Endothelial cell of umbilical vein (primary cell): Measurements from ENCODE around the gene IL6ST. TPM values are rescaled to one million over a fixed set of nuclear protein-coding genes. Genes with fewer than 3 reads are reported as not detected.

Source experiments
- BruUV-seq: library from RNA; stranded (reverse); fragments of 400-500 nt; replicated peaks from 2 replicates; lab custom pipeline; 2021; lab: Mats Ljungman, UMichigan
- CTCF ChIA-PET: fragments of 300-600, 350-600 bp; sonication (Branson Sonifier 250); formaldehyde crosslinking; loops from one replicate; lab custom pipeline; 2021; ENCODE audit warnings: antibody characterized with exemption, inconsistent platforms; lab: Charles Lee
- POLR2A ChIA-PET: fragments of 300-600, 350-600 bp; sonication (Branson Sonifier 250); formaldehyde crosslinking; loops from one replicate; lab custom pipeline; 2021; ENCODE audit warnings: antibody characterized with exemption, inconsistent platforms; lab: Charles Lee
- DNase-seq: peaks from one replicate; pipeline ENCODE4 v3.0.0-alpha.2; 2011; ENCODE audit warnings: low read depth, low spot score
- FAIRE-seq: peaks from 2 replicates; lab custom pipeline; 2011; peaks lifted over from hg19 to GRCh38; lab: Jason Lieb, UNC
- H2AFZ ChIP-seq: 2 replicates; pipeline ENCODE4 v1.6.0; 2012; ENCODE audit warnings: low read depth, low read length, control low read depth, inconsistent platforms
- H3K27ac ChIP-seq: 2 replicates; pipeline ENCODE4 v1.5.1; 2011; ENCODE audit warnings: low read depth, mild to moderate bottlenecking, control low read depth, low read length, moderate library complexity; ENCODE audit not compliant: insufficient read depth
- H3K27me3 ChIP-seq, 2 experiments: 2 replicates each; pipeline versions ENCODE4 v1.6.0 to v1.6.1; 2011; ENCODE audit warnings: low read length in 2 of 2, mixed read lengths in 1 of 2; ENCODE audit not compliant: control insufficient read depth in 2 of 2, insufficient read depth in 2 of 2
- H3K36me3 ChIP-seq, 2 experiments: 2 replicates in 1 of 2; 3 replicates in 1 of 2; pipeline ENCODE4 v1.5.1; 2011; ENCODE audit warnings: low read length in 2 of 2, mild to moderate bottlenecking in 1 of 2, moderate library complexity in 1 of 2; ENCODE audit not compliant: control insufficient read depth in 2 of 2, insufficient read depth in 2 of 2; ENCODE audit errors: extremely low read depth in 1 of 2
- H3K4me1 ChIP-seq: 3 replicates; pipeline ENCODE4 v1.5.1; 2011; ENCODE audit warnings: mild to moderate bottlenecking, low read length; ENCODE audit not compliant: control insufficient read depth, insufficient read depth; ENCODE audit errors: extremely low read depth
- H3K4me2 ChIP-seq: 2 replicates; pipeline ENCODE4 v1.6.1; 2011; ENCODE audit warnings: low read length, control low read depth, mixed read lengths; ENCODE audit not compliant: insufficient read depth
- H3K4me3 ChIP-seq, 3 experiments: fragments of 200-600 bp in 1 of 3; sonication (generic), shearing (Covaris generic) in 1 of 3; replicated peaks in 1 of 3; 2 replicates each; pipeline ENCODE4 v1.5.1; 2011 to 2016; ENCODE audit warnings: control low read depth in 3 of 3, low read length in 3 of 3, mild to moderate bottlenecking in 2 of 3, inconsistent platforms in 1 of 3, low read depth in 1 of 3, moderate library complexity in 1 of 3; ENCODE audit not compliant: insufficient read depth in 1 of 3
- H3K79me2 ChIP-seq: 2 replicates; pipeline ENCODE4 v1.6.0; 2012; ENCODE audit warnings: low read length, inconsistent platforms; ENCODE audit not compliant: control insufficient read depth, insufficient read depth
- H3K9ac ChIP-seq: replicated peaks from 2 replicates; pipeline ENCODE3; 2011; ENCODE audit warnings: low read length, control low read depth; ENCODE audit not compliant: insufficient read depth; ENCODE audit errors: extremely low read depth
- H3K9me1 ChIP-seq: replicated peaks from 3 replicates; pipeline ENCODE4 v1.6.0; 2011; ENCODE audit warnings: mild to moderate bottlenecking, low read length; ENCODE audit not compliant: control insufficient read depth, insufficient read depth; ENCODE audit errors: extremely low read depth
- H3K9me3 ChIP-seq: replicated peaks from 2 replicates; pipeline ENCODE4 v1.5.1; 2012; ENCODE audit warnings: low read length, inconsistent platforms; ENCODE audit not compliant: control insufficient read depth, insufficient read depth
- H4K20me1 ChIP-seq: replicated peaks from 2 replicates; pipeline ENCODE3; 2011; ENCODE audit warnings: mild to moderate bottlenecking, low read length; ENCODE audit not compliant: control insufficient read depth, insufficient read depth; ENCODE audit errors: extremely low read depth
- CTCF ChIP-seq, 2 donors: IDR thresholded peaks; 1 replicate in 1 of 2; 2 replicates in 1 of 2; pipeline ENCODE4 v1.5.1; 2011; ENCODE audit warnings: low read length in 2 of 2, mild to moderate bottlenecking in 2 of 2, moderate library complexity in 2 of 2, control low read depth in 1 of 2, inconsistent platforms in 1 of 2, low read depth in 1 of 2; ENCODE audit not compliant: insufficient read depth in 1 of 2; ENCODE audit errors: extremely low read depth in 1 of 2
- EZH2 ChIP-seq: IDR thresholded peaks from 2 replicates; pipeline ENCODE4 v1.6.1; 2012; ENCODE audit warnings: borderline replicate concordance, low read depth, mild to moderate bottlenecking, moderate library complexity, low read length, inconsistent platforms; ENCODE audit not compliant: severe bottlenecking
- dilution Hi-C: fragments of 300-500 bp; cut with MboI; formaldehyde crosslinking; loops from one replicate; pipeline ENCODE4 v1.15.0; 2019; ENCODE audit warnings: low sequenced_read_pairs; ENCODE audit not compliant: extremely low pct_ligation_motif_present
- intact Hi-C: fragments of 100-400 bp; cut with micrococcal nuclease; formaldehyde crosslinking; loops from one replicate; pipeline ENCODE4 v1.10.0; 2022
- polyA plus RNA-seq, 4 experiments: library from polyadenylated mRNA; depleted of rRNA in 3 of 4; stranded (reverse) in 3 of 4; unstranded in 1 of 4; fragments of >200 nt; gene quantifications; 2 replicates each; pipeline versions ENCODE4 v1.2.1 to v1.2.3, GENCODE V29; 2011 to 2012; ENCODE audit warnings: missing spikeins in 1 of 4
- total RNA-seq: library from RNA; stranded (reverse); gene quantifications from 2 replicates; pipeline ENCODE4 v1.2.3, GENCODE V29; 2021
- TF ChIP-seq, protein P1 (sequence below): IDR thresholded peaks from 2 replicates; pipeline ENCODE4 v1.6.1; 2011; ENCODE audit not compliant: insufficient read depth, insufficient read length

Gene IL6ST
- total and polyA plus RNA-seq, 2 donors (not counting 3 experiments of a cell fraction or from before 2014, with no cell fraction given) = 135 to 345 TPM

DNA sequence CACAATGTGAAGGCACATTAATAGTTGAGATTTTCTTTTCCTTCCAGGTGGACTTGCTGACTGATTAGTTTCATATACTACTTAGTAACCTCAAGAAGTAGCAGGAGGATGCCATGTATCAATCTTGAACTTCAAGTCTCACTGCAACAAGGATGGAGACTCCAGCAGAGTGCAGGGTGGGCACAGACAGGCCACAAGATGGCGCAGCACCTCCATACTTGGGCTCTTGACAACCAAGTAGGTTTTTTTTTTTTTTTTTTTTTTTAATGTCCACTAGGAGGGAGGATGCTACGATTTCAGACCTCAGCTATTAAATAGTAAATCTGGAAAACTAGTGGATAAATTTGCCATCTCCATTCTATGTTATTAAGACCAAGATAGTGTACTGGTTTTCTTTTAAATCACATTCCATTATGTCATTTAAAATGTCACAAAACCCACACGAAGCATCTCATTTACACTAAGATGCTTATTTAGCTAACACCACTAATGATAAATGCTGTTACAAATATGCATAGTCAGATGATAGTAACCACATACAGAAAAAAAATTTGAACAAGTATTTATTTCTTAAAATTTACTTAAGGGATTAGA, 58.6 kb downstream of the IL6ST start:
- H3K4me3 ChIP-seq = no peak overlapping the region
- no peaks in the 10 kb centered on the region for H3K79me2 ChIP-seq
- TF ChIP-seq, protein P1, sequence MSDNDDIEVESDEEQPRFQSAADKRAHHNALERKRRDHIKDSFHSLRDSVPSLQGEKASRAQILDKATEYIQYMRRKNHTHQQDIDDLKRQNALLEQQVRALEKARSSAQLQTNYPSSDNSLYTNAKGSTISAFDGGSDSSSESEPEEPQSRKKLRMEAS = no peak
- TF ChIP-seq CTCF (IDR thresholded peaks at IDR 0.05; ENCODE audit: extremely low read depth in 1 of 2, insufficient read depth in 1 of 2, low read depth in 1 of 2, low read length in 2 of 2) (peak; percentile 82 to 94), EZH2 (no peak)
- intact Hi-C loops (loop anchor here (1.0 to 10.0 kb wide), 3 partner anchors 265 to 899 kb away; no protein-coding TSS in a partner anchor), dilution Hi-C loops (no loop called here)
- H4K20me1 ChIP-seq = no peaks in the 10 kb centered on the region
- DNase-seq = peak; percentile 88
- H3K27me3 ChIP-seq = no peaks in the 10 kb centered on the region
- CTCF ChIA-PET = interaction anchor here (0.6 to 5.2 kb wide), 53 partner anchors 9 to 1288 kb away, joined by 3 to 115 read pairs (median 4); no protein-coding TSS in a partner anchor
- H2AFZ ChIP-seq = no peak overlapping the region
- no TSS peak for BruUV-seq
- no peaks in the 10 kb centered on the region for H3K4me1 ChIP-seq
- POLR2A ChIA-PET = interaction anchor here (0.6 to 0.8 kb wide), 3 partner anchors 10 to 223 kb away, joined by 3 to 9 read pairs (median 3); no protein-coding TSS in a partner anchor
- H3K36me3 ChIP-seq = peaks cover 2 to 9% of the 10 kb centered on the region in 2 experiments
- FAIRE-seq = peak; percentile 69
- H3K9ac ChIP-seq = no peak overlapping the region
- H3K9me3 ChIP-seq = no peaks in the 10 kb centered on the region
- no peak overlapping the region for H3K4me2 ChIP-seq
- H3K27ac ChIP-seq = no peak overlapping the region
- no peaks in the 10 kb centered on the region for H3K9me1 ChIP-seq
